Fibroblast of skin of abdomen (primary cell): ENCODE results near the gene TIMP3.

Source experiments
- DNase-seq: peaks from one replicate; pipeline ENCODE4 v3.0.0-alpha.2; 2013

The TIMP3 gene

DNA sequence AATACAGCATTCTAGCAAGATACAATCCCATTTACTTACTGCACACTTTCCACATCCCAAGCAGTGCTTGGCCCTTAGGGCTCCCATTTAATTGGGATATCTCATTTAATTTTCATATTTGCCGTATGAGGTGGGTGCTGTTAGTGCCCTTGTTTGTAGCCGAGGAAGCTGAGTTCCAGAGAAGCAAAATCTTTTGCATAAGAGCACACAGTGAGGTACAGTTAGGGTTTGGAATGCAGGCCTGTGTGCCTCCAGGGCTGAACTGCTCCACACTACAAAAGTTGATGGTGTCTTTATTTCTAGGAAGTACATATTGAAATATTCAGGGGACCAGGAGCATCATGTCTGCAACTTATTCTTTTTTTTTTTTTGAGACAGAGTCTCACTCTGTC lies 15.5 kb upstream of the TIMP3 start:
- no peak for DNase-seq

DNA sequence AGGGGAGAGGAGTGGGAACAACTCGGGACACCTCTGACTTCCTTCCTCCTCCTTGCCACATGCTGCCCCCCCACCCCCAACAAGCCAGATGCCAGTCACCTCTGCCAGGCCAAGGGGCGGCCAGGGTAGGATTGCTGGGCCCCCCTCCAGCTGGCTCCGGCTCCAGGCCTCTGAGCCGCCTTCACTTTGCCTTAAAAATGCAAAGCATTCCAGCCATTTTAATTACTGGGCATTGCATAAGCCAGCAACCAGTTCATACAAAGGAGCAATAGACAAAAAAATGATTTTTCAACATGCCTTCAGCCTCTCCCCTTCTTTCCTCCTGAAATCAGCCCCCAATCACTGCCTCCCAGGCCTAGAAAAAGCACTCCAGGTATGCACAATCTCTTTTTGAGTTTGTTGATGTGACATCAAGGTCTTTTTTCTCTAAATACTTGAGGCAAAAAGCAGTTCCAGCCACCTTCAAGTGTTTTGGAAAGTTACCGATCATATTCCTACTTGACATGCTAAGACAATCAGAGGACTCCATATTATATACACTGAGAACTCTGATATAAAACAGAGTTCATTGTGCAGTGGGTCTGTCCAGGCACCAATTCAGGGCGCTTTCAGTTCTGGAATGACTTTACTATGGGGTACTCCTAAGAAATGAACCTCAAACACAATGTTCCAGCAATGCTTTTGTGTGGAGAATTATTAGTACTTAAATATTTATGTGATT lies 12.4 kb upstream of the TIMP3 start:
- DNase-seq: peak; percentile 90

DNA sequence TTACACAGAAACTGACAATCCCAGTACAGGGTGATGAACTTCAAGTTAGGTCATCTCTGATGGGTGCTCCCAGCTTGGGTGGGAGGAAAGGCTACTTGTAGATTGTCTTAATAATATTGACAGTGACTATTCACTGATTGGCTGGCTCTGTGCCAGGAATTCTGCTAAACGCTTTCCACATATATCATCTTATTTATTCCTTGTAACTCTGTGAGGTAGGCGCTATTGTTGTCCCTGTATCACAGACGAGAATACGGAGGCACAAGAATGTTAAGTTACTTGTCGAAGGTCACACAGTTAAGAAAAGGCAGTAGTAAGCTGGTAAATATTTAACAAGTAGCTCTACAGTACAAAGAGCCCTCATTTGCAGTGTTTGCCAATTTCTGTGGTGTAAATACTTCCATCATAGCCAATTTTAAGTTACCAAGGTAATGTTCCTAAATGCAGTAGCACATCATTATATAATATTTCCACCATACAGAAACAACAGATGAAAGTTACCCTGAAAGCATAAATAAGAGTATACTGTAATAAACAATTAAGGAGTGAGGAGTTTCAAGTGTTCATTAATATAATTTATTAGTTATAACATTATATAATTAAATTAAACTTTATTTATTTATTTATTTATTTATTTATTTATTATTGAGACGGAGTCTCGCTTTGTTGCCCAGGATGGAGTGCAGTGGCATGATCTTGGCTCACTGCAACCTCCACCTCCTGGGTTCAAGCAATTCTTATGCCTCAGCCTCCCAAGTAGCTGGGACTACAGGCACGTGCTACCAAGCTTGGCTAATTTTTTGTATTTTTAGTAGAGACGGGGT lies 11.5 kb upstream of the TIMP3 start:
- DNase-seq: no peak

DNA sequence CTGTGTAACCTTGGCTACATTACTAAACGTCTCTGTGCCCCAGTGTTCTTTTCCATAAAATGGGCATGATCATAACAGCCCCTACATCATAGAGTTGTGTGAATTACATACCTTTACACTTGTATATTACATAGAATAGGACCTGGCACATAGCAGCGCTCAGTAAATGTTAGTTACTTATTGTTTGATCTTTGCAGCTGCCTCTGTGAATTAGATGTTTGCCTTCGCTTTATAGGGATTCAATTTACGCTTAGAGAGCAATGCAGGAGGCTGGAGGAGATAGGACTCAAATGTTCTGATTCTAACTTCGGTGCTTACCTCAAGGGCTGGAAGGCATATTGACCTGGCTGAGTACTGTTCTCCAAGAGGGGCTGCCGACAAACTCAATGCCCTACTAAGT lies 10.4 kb upstream of the TIMP3 start:
- no peak for DNase-seq

DNA sequence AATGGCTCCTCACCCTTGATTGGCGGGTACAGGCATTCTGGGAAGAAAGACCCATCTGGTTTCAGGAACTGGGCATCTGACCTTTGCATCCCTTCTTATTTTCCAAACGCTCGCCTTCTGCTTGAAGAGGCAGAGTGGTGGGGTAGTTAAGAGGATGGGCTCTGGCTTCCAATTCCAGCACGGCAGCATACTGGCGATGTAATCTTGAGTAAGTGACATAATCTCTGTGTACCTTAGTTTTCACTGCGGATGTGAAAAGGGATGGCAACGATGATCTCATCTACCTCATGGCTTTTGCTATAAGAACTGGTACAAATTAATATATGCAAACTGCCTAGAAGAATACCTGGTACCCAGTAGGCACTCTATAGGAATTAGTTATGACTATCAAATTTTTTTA lies 10.0 kb upstream of the TIMP3 start:
- no peak for DNase-seq

DNA sequence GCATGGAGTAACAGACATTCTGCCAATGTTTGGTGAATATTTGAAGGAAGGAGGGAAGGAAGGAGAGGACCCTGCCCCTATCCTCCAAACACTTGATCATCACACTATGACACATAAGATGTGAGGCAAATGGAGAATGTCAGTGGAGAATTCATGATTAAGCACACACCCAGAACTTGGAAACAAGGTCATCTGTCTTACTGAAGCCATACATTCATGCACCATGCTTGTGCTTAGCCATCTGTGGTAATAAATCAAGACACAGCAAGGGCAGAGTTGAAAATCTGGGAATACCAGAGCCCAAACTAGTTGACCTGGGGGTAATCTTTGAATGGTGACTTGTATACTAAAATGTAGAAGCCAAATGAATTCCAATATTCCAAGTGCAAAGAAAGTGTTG lies 7.9 kb upstream of the TIMP3 start:
- DNase-seq: no peak

DNA sequence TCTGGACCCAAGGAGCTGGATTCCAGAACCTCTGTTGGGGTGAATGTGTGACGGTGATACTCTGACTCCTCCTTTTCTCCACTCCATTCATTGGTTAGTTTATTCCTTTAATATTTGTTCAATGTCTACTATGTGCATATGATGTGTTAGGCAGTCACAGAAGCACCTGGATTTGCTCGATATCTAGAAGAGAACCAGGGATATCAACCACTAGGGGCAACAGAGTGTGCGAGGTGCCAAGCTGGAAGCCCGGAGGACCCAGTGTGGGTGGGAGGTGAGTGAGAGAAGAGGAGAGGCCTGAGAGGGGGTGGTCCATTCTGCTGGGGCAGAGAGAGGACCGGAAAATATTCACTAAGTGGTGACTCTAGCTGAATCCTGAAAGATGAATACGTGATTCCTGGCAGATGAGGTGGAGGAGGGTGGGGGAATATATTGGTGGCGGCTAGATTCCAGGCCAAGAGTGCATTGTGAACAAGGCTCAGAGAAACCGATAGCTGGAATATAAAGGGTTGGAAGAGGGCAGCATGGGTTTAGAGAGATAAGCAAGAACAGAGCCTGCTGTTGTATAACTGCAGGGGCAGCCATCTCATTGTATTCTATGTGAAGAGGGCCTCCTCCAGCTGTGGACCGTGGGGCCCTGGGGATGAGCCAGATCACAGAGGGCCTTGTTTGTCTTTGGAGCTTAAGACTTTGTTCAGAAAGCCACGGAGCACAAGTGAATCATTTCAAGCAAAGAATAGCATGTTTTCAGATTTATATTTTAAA lies 6.9 kb upstream of the TIMP3 start:
- no peak for DNase-seq

DNA sequence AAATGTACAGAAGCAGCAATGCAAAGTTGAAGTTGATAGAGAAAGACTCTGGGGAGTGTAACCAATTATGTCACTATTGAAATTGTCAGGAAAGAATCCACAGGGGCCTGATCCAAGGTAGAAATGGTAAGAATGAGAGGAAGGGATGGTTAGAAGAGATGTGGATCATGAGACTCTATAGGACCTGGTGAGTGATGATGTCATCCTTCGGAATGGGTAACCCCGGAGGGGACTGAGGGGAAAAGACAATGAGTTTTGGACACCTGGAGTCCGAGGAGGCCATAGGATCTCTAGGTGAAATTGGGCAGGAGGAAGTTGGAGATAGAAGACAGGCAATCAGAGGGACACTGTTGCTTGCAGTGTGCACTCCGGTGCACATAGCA lies 6.3 kb upstream of the TIMP3 start:
- DNase-seq: no peak

DNA sequence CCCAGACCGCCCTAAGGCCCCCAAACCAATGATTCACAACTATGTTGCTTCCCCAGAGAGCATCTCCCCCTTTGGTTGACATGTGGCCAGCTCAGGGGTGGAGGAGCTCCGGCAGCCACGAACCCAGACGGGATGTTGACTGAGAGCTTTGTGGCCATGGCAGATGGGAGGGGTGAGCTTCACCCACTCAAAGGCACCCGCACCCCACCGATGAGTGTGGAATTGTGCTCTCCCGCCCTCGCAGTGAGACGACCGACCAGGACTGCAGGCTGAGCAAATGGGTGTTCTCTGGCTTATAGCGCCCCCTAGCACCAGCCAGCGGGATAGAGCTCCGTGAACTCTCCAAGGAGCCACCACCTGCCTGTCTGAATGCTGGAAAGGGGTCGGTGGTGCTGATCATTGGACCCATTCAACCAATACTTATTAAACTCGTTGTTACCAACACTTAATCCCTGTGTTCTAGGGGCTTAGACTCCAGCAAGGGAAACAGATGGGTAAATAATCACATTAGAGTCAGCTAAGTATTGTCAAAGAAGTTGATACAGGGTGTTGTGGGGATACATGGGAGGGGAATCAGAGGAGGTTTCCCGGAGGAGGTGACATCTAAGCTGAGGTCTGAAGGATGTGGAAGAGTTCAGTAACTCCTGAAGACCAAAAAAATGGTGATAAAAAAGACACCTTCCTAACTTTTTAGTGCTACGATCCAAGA lies 4.5 kb upstream of the TIMP3 start:
- DNase-seq: peak; percentile 89

DNA sequence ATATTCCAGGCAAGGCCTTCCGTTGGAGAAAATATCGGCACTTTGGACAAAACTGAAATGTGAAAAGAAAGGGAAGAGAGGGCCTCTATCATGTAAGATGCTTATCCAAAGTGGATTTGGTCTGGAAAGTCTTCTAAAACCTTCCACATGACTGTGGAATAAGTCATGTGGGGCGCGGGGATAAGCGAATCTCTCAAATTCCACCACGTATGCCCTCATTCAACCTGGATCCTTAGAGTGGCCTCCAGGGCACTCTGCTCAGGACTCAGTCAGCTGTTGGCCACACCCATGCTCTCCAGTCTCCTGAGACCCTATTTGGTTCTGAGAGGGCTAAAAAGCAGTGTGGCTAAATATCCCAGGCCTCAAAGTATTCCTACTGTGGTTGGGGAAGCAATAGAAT lies 2.0 kb upstream of the TIMP3 start:
- DNase-seq: no peak

DNA sequence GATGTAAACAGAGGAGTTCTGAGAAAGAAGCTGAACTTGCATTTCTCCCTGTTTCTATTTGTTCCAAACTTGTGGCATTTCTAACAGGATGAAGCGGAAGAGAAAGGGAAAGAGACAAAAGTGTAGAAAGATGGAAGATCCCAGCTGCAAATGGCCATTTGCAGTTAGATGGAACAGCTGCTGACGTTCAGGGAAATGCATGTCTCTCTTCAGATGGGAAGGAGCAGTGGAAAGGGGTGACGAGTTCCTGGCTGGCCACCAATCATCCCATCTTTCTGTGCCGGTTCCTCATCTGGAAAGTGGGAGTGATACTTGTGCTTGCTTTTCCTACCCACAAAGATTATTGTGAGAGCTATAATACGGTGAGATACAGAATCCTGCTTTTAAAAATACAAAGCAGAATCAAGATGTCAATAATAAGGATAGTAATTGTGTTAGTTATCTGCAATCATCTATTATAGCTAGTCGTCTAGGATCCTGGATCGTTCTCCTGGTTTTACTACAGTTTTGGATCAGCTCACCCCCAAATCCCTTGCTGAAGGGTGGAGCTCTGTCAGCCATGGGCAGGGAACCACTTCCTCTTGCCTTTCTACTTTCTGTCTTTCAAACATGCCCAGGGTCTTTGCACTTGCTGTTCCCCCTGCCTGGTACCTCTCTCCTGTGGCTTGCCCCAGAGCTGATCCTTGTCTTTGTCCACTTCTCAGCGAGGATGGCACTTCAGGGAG lies 1.2 kb upstream of the TIMP3 start:
- DNase-seq: no peak

DNA sequence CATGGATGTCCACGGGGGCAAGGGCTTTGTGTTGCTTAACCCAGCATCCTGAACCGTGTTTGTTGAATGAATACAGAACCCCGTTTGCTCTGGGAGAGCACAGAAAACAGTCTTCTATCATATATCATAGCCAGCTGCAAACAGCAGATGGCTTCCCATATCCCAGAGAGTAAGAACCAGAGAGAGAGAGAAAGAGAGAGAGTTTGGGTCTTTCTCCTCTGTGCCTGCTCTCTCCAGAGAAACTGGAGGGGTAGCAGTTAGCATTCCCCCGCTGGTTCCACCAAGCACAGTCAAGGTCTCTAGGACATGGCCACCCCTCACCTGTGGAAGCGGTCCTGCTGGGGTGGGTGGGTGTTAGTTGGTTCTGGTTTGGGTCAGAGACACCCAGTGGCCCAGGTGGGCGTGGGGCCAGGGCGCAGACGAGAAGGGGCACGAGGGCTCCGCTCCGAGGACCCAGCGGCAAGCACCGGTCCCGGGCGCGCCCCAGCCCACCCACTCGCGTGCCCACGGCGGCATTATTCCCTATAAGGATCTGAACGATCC lies 440 bp upstream of the TIMP3 start:
- DNase-seq: no peak

DNA sequence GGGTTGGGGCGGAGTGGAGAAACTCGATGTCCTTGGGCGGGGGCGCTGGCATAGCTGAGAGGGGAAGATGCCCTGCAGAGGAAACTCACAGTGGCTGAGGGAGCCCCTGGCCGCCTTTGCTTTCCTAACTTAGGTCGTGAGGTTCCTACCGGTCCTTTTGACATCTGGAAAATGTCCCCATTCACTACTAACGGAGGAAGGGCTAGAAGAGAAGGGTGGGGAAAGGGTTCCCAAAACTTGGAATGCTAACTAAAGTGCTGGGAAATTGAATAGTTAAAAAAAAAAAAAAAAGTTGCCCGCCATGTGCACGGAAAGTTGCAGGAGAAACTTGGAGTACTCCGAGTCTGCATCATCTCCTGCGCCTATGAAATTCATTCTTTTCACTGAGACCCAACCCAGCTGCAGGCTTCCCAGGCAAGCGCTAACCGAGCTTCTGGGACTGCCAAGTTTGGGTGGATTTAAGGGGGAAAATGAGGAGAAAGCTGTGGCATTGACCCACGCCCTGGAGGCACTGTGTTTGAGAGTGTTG lies 796 bp downstream of the TIMP3 start:
- DNase-seq: no peak

DNA sequence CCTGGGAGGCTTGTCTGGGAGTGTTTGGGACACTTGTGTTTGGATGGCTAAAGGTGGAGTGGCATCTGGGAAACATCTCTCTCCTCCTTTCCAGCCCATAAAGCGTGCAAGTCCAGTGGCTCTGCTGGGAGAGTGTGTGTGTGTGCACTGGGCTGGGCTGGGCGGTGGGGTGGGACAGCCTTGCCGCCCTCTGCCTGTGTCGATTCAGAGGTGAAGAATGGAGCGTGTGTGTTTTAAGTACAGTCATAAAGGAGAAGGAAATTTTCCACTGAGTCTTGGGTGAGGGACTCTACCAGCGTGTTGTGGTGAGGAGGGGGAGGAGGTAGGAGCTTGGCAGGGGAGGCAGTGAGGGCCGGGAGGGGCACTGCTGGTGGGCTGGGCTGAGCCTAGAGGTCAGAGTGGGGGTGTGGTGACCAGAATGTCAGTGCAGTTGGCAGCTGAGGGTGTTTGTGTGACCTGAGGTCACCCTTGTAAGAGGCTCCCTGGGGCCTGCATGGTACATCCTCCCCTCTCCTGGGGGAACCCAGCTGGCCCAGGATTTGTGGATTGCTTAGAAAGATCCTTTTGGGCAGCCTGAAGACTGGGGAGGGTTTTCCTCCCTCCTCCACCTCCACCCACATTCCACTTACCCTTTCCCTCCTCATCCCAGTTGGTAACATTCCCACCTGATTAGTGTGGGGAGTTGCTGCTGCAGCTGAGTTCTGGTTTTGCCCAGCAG lies 1.7 kb downstream of the TIMP3 start:
- DNase-seq: peak; percentile 41

DNA sequence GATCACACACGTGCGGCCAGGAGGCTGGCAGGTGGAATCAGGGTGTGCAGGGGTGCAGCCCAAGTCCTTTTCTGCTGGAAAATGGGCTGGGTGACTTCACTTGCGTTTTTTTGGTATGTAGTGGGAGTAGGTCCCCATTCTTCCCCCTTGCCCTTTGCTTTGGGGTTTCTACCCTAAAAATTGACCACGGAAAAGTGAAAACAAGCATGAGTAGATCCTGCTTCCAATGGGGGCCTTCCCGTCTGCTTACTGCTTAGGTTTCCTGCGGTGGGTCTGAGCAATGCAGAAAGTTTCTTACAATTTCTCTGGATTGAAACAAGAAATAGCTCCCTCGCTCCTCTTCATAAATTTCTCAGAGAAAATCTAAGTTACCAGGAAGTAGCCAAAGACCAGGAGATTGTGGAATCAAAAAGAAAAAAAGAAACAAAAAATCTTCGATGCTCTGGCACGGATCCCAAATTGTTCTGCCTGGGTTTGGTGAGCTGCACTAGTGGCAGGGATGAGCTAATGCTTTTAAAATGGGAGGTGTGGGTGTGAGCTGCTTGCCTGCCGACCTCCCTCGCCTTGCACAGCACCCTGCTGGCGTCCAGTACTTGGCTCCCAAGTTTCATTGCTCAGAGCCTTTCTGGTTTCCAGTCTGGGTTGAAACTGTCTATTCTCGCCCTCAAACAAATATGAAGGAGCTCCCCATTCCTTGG lies 2.4 kb downstream of the TIMP3 start:
- peak; percentile 70 for DNase-seq

DNA sequence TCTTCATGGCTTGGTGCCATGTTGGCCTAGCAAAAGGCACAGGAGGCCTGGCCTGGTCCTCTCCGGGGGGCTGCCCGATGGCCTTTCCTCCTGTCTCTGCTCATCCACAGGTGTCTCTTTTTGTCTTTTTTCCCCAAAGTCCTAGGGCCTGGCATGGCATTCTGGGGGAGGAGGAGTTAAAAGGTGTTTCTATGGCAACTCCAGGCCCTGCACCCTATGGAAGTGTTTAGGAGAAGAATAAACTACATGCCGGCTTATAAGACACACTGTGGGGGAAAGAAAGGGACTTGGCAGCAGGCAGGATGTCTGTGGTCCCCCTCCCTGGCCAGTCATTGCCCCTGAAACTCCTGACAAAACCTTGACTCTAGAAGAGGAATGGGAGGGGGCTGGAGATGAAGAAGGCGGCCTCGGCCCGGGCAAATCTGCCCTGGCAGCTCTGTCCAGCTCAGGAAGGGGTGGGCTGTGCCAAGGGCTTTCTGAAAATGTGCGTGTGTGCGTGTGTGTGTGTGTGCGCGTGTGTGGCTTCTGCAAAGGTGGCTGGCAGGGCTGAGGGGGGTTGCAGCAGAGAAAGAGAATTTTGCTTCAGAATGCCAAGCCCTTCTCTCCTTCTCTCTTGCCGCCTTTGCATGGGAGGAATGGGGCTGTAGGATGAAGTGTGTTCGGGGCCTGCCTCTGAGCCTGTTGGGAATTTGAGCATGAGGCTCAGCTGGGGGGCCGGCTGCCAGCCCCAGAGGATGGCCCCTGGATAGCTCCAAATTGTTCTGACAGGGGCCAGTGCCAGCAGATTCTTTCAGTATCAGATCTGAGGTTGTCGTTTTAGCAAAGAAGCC lies 3.2 kb downstream of the TIMP3 start:
- DNase-seq: no peak

DNA sequence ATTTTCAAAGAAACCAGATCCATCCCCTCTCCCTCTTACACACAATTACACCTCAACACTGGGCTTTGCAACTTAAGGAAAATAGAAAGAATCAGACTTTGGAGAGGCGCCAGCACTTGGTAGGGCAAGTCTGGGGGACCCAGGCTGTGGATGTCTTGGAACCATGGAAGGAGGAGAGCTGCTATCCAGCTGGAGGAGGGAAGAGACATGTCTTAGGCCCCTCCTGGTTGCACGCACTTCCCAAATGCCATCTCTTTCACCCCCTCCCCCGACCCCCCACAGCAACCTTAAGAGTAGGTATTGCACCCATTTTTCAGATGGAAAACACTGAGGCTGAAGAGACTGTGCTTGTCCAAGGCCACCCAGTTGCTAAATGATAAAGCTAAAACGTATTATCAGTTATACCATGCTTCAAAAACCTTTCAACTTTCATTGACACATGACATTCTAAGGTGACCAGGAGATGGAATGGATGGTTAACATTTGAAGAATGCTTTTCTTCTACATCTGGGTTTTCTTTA lies 3.9 kb downstream of the TIMP3 start:
- DNase-seq: no peak

DNA sequence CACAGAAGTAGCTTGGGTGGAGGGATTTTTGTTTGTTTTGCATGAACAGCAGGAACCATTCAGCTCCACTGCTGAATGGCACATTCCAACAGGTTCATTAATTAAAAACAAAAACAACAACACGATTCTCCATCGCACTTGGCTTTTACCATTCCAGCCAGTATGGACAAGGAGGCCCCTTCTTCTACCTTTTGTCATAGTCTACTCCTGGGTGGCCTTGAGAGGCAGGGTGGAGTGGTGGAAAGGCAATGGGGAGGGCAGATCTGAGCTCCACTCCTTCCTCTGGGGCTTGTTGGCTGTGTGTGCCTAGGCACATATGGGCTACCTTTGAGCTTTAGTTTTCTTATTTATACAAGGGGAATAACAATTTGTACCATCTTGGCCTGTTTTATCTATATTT lies 4.8 kb downstream of the TIMP3 start:
- DNase-seq: no peak

DNA sequence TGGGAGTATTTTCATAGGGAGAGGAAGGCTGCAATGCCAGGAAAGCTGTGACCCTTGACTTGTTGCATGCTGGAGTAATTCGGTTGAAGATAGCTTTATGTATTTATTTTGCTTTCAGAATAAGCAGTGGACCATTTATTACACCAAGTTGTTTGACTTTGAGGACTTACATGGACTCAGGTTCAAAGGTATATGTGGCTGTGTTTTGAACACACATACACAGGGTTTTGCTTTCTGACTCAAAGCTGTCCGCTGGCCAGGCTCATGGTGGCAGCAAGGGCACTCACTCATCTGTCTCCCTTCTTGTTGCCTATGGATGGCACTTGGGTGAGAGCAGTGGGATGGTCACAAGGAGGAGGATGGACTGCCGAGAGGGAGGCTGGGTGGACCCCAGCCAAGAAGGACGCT lies 6.5 kb downstream of the TIMP3 start:
- no peak for DNase-seq
